DMS153 treated with DMSO at 0.1 percent for 48 hours (cell line): ENCODE data around the gene LINC00305.
A peak's percentile ranks its signal among the peaks of the same experiment; 100 is the strongest.

ENCODE experiments used
- DNase-seq: peaks from one replicate; lab custom pipeline; 2025; ENCODE audit not compliant: unreplicated experiment; lab: John Stamatoyannopoulos, UW

Gene LINC00305

DNA sequence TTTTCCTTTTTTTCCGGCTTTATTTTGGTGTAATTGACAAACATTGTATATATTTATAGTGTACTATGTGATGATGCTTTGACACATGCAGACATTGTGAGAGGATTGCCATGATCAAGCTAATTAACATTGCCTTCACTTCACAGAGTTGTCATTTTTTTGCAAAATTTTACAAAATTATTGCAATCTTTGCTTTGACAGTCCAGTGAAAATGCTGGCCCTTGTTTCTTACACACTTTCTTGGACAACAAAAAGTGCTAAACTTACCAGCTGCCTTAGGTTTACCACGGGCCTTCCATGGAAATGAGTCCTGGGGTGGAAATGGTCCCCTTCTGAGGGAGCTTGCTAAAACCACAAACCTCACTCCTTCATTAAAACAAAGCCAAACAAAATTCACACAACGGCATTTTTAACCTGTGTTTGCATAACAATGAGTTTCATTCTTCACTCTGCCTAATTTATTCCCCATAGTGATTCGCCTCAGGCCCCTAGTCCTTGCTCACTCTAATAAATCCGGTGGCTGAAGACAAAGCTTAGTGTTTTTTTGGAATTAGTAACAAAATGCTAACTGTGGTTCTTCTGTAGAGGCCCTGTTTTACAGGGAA, 32.2 kb downstream of the LINC00305 start:
- no peak for DNase-seq

DNA sequence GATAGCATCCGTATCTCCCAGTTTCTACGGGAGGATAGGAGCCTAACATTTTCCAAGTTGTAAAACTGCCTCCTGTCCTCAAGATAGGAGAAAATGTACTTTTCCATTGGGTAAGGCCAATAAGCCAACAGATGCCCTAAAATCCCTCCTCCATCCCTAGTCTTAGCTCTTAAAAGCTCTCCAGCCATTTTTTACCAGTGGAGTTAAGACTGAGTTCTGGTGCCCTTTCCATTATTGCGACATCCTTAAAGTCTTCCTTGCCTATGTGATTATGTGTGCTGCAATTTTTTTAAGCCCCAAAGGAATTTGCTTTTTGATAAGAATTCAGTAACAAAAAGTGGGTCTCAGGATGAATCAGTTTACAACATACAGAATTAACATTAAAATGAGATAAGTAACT, 33.0 kb downstream of the LINC00305 start:
- no peak for DNase-seq

- no peak for DNase-seq
These were observed 36.9 kb downstream of the LINC00305 start for GRCh38 chr18:64111950-64112349.

- peak; percentile 30 for DNase-seq
These were observed 38.0 kb downstream of the LINC00305 start for GRCh38 chr18:64110692-64111480.

DNA sequence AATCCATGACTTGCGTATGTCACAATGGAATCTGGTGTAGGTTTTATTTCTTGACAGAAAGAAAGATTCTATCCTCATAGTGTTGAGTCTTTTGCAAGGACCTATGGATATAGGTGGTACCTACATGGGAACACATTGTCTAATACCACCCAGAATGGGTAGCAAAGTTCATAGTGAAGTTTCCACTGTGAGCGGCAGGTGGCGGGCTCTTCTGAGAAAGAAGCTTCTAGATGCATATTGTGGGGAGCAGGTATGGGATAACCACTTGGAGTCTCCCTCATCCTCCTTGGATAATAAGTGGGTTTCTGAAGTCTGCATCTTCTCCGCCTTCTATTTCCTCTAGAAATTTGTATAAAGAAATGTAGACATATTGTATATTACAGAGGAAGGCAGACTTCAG, 44.9 kb downstream of the LINC00305 start:
- DNase-seq = no peak

DNA sequence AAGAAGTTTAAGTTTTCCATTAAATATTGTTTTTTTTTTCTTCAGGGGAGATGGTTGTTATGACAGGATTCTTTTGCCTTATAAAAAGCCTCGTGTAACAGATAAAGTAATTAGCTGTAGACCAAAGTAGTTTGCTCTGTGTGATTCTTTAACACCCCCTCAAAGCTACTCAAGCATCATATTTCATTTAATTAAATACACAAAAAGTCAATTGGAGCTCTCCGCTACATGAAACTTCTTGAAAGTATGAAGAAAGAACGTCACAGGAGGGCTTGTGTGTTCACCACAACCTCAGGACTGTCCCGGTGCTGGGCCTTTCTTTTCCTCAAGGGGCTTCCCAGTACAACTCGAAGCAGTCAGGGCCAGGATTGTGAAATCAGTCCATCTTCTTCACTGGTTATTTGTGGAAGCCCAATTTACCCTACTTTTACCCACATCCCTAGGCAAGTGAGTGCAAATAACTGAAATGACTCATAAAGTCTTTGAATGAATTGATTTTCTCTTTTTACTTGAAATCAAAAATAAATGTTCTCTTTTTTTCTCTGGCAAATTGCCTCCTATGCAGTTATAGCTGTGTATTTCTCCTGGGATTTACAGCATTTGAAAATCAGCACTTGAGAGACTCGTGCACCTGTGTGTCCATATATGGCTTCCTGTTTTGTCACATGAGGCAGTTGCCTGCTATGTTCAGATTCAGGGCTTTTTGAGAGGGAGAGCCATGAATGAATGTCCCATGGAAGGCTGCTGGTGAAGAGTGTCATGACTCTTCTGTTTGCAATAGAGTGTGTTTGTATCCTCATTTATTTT, 48.6 kb downstream of the LINC00305 start:
- DNase-seq = peak; percentile 45

DNA sequence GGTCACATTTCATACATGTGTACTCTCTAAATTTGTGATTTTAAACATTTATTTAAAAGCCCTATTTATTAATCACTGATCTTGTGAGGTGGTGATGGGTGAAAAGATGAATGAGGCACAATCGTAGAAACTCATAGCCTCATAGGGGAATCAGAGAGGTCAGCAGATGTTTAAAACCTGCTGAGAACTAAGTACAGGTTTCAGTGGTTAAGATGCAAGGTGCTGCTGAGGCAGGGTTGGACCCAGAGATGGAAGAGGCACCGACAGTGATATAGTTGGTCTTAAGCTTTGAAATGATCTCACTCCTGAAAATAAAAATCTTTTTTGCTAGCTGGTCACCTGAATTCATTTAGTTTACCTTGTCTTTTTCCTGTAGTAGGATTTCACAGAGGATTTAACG, 49.6 kb downstream of the LINC00305 start:
- no peak for DNase-seq

GRCh38 chr18:64097497-64097896, 51.4 kb downstream of the LINC00305 start:
- peak; percentile 29 for DNase-seq

DNA sequence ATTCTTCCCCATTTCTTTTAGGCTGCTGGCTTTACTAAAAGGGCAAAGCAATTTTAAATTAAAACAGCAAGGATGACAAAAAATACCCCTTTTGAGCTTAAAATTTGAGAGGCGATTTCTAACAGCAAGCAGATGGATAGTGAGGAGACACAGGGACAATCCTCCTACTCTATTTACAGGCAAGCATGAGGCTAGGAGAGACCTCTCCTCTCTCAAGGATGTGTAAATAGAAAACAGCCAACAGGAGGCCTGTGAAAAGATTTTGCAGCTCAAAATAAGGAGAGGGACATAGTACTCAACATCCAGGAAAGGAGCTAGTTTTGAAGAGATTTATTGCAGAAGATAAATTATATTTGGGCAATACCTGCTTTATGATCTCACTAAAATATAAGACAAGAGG, 53.8 kb downstream of the LINC00305 start:
- no peak for DNase-seq

DNA sequence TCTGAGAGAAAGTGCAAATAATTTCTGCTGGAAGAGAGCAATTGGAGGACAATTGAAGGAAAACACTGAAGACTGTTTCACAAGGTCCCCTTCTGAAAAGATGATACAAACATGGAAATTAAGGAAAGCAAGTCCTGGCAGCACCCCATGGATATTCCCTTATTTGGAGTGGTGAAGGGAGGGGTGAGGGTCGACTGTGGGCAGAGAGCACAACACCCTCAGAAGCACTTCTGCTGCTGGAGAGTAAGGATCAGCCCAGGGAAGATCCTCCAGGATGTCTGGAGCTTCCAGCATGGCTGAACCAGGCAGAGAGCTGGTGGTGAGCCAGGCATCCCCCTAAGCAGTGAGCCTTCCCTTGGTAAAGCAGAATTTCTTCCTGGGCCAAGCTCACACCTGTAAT, 54.7 kb downstream of the LINC00305 start:
- no peak for DNase-seq

GRCh38 chr18:64091526-64091925, 57.4 kb downstream of the LINC00305 start:
- DNase-seq = no peak

DNA sequence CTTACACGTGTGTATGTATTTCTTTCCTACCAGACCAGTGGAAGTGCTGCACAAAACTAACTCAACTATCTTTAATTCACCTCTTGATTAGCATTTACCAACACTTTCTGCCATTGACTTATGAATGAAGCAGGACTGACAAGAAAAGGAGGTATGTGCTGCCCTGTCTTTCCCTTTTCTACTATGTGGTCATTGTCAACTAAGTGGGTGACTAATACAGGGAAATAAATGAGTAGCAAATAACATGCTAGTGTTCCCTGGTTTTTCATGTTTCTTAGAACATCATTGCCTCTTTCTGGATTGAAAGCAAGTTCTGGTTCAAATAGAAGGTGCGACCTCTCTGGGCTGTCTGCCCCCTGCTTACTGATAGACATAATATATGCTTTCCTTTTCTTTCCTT, 58.0 kb downstream of the LINC00305 start:
- no peak for DNase-seq

GRCh38 chr18:64083916-64084315, 65.0 kb downstream of the LINC00305 start:
- DNase-seq = no peak

GRCh38 chr18:64082513-64082912, 66.4 kb downstream of the LINC00305 start:
- DNase-seq = no peak

DNA sequence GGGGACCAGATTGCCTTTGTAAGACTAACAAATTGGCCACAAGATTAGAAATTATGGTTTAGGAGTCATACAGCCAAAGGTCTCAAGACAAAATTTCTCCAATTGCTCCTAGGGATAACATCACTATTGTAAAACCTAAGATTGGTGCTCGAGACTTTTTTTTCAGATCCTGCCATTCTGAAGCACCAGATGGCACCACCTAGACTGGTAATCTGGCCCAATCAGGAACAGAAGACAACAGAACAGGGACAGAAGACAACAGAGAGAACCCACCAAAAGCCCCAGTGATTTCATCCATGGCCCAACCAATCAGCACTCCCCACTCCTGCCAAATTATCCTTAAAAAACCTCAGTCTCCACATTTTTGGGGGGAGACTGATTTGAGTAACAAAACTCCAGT, 66.8 kb downstream of the LINC00305 start:
- DNase-seq = no peak

DNA sequence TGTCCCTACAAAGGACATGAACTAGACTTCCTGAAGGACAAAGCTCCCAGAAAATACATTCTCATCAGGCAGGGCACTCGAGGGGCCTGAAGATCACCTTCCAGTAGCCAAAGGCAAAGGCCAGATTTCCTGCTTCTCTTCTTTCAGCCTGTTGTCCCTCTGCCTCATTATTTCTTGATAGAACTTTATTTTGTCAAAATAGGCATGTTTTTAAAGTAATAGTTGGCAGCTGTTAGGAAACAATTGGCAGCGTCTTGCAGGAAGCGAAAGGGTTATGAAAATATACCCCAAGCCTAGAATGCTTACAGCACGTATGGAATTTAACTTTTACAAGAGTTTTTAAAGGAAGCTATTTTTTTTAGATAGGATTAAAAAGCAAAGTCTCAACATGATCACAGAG, 74.9 kb downstream of the LINC00305 start:
- DNase-seq = no peak

- no peak for DNase-seq
These were observed 93.9 kb downstream of the LINC00305 start for GRCh38 chr18:64055019-64055418.

- DNase-seq = no peak
These were observed 95.6 kb downstream of the LINC00305 start for GRCh38 chr18:64053246-64053645.

DNA sequence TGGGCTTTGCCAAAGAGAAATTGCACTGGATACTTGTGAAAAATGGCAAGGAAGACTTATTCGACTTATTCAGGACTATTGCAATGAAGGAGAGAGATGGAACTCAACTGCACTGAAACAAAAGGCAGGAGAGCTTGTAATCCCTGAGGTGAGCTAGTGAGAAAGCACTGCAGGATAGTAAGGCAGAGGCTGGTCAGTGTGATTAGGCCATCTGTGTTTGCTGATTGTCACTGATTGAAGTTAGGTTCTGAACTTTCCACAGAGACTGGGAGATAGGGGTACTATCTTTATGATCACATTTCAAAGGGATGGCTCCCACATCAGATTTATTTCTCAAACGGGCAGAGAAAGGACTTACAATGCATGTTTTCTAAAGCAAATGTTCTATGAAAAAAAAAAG, 96.1 kb downstream of the LINC00305 start:
- no peak for DNase-seq

- DNase-seq = no peak
These were observed 104.3 kb downstream of the LINC00305 start for GRCh38 chr18:64044616-64045015.

- DNase-seq = no peak
These were observed 106.0 kb downstream of the LINC00305 start for GRCh38 chr18:64042728-64043358.
